Suprapubic skin (tissue), 3 donors: Measurements from ENCODE around the gene LRMDA.

Experiments
- POLR2A ChIP-seq, 2 donors: fragments of 450-650 bp; IDR thresholded peaks; one replicate each; pipeline ENCODE4 v1.6.1; 2017; ENCODE audit warnings: antibody characterized with exemption in 2 of 2, mild to moderate bottlenecking in 2 of 2, moderate library complexity in 2 of 2
- TF ChIP-seq, protein P1 (sequence below), 2 donors: fragments of 200-600 bp in 1 of 2; fragments of 450-650 bp in 1 of 2; sonication (generic) in 1 of 2; IDR thresholded peaks; one replicate each; pipeline ENCODE4 v1.5.1; 2016 to 2019; ENCODE audit warnings: antibody characterized with exemption in 2 of 2, mild to moderate bottlenecking in 1 of 2, moderate library complexity in 1 of 2

GRCh38 chr10:75638752-75639151 is 207.3 kb downstream of the LRMDA start:
- TF ChIP-seq POLR2A (IDR thresholded peaks at IDR 0.05) = no peak
- TF ChIP-seq, protein P1, sequence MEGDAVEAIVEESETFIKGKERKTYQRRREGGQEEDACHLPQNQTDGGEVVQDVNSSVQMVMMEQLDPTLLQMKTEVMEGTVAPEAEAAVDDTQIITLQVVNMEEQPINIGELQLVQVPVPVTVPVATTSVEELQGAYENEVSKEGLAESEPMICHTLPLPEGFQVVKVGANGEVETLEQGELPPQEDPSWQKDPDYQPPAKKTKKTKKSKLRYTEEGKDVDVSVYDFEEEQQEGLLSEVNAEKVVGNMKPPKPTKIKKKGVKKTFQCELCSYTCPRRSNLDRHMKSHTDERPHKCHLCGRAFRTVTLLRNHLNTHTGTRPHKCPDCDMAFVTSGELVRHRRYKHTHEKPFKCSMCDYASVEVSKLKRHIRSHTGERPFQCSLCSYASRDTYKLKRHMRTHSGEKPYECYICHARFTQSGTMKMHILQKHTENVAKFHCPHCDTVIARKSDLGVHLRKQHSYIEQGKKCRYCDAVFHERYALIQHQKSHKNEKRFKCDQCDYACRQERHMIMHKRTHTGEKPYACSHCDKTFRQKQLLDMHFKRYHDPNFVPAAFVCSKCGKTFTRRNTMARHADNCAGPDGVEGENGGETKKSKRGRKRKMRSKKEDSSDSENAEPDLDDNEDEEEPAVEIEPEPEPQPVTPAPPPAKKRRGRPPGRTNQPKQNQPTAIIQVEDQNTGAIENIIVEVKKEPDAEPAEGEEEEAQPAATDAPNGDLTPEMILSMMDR (IDR thresholded peaks at IDR 0.05) = no peak
